Cerebellar nuclear complex (tissue), 1 donor: ENCODE measurements around the gene ZC3H7B.
A peak's percentile ranks its signal among the peaks of the same experiment; 100 is the strongest.
"Not testable (repeated sequence)": the region's sequence is repeated elsewhere in the genome, so short reads cannot be mapped to it uniquely, and the experiment has no call there.

Experiments used
- DNase-seq, 2 experiments: peaks; one replicate each; lab custom pipeline; 2025; lab: John Stamatoyannopoulos, UW

ZC3H7B gene

DNA sequence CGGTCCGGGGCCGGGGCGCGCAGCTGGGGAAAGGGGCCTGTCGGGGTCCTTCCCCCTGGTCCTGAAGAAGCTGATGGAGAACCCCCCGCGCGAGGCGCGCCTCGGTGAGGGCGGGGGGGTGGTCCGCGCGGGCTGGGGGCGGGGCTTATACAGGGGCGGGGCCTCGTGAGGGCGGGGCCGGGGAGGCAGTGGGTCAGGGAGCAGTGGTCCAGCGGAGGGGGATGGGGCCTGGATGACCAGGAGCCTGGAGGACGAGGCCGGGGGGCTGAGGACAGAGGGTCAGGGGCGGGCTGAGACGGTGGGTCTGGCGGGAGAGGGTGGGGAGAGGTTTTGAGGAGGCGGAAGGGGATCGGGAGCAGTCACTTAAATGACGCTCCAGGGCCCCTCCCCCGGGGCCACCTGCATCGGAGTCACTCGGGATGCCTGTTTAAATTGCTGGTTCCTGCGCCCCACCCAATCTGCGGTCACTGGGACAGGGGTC is 80.8 kb downstream of the ZC3H7B start:
- DNase-seq, result no peak

DNA sequence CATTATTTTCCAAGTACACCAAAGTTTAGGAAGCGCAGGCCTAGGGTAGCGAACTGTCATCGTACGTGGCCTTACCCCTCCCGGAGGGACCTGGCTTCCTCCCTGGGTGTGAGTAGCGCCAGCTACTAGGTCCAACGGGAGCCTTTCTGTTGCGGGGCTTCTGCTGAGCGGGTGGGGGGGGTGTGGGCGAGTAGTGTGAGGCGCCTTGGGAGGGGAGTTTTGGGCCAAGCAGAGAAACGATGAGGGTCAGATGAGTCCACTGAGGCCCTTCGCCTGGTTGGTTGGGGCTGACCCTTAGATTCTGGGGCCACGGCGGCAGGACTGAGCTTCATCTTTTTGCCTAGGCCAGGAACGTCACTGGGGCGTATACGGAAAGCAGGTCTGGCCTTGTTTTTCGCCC is 81.3 kb downstream of the ZC3H7B start:
- no peak for DNase-seq

DNA sequence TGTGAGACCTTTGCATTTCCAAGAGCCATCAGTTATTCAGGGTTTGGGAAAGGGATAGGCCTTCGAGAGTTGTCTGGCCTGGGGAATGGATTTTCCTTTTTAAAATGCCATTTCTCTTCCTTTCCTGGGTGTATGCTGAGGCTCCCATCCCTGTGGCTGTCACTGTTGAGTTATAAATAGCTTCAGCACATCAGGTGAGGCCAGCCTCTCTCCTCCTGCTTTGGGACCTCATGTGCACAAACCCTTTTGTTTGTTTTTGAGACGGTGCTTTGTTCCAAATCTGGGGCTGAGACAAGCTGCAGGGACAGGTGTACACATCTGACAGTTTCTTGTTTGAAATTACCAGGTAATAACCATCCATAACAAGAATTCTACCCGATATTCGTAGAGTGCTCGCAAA is 81.8 kb downstream of the ZC3H7B start:
- peak in 1 of 2 experiments; percentile 28 for DNase-seq

DNA sequence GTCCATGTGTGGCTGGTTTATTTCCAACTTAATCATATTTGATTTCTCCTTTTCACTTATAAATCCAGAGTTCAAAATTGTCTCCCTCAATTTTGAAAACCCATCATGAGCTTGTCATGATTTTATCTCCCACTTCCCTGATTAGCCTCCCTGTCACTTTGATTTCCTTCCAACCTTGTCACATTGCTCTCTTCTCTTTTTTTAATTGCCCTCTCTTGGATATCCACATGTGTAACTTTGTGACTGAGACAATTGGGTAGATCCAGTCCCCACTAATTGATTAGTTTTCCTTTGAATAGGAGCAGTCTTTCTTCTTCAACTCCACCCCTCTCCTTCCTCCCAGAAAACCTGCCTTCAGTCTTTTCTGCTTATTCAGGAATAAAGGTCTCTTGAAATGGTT is 82.8 kb downstream of the ZC3H7B start:
- DNase-seq, result no peak

- peak in 1 of 2 experiments; percentile 66 for DNase-seq
Measured at GRCh38 chr22:41387341-41387740, 86.0 kb downstream of the ZC3H7B start.

GRCh38 chr22:41394012-41394356 is 92.7 kb downstream of the ZC3H7B start:
- no peak for DNase-seq

GRCh38 chr22:41395531-41396240 is 94.4 kb downstream of the ZC3H7B start:
- DNase-seq, result no peak

DNA sequence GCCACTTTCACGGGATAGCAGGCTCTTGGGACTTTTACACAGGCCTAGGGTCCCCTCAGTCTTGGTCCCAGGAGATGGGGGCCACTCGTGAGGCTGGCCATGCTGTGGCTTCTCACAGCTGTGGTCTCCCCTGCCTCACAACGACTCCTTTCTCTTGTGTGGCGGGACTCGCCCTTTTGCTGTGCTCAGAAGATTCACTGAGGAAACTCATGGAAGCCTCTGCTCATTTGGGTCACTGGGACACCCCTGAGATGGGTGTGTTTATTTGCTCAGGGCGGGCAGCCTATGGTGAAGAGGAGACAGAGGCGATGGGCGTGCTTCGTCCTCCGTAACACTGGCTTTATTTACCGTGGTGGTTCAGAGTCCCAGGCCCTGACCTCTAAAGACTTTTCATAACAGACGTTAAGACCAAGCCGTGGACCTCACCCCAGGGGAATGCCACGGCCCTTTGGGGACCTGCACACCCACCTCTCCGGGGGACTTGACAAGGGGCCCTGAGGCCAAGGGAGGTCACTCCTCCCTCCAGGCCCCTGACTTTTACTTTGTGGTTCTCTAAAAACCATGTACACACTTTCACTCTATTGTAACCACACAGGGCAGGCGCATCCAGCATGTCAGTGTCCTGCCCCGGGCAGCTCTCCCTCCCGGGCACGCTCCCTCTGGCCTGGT is 96.0 kb downstream of the ZC3H7B start:
- no peak for DNase-seq

DNA sequence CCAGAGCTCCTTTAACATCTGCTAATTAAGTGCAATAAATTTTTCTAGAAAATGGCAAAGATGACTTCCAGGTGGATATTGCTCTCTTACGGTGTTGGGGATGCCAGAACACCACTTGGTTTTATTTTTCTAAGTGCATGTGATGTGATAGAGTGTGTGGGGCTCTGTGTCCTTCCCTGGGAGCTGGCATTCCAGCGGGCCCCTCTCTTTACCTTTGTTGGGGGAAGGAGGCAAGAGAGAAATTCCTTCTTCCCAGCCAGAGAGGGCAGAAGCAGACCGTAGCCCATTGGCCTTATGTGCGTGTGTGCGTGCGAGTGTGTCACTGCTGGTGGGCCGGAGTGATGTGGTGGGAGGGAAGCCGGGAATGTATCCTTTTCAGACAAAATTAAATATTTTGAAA is 97.6 kb downstream of the ZC3H7B start:
- no peak for DNase-seq

- peak; percentile 47 to 68 for DNase-seq
Measured at GRCh38 chr22:41401781-41402648, 100.7 kb downstream of the ZC3H7B start.

- DNase-seq, result not testable (repeated sequence)
Measured at GRCh38 chr22:41402851-41403250, 101.5 kb downstream of the ZC3H7B start.

GRCh38 chr22:41403532-41404318 is 102.4 kb downstream of the ZC3H7B start:
- peak; percentile 78 to 95 for DNase-seq

DNA sequence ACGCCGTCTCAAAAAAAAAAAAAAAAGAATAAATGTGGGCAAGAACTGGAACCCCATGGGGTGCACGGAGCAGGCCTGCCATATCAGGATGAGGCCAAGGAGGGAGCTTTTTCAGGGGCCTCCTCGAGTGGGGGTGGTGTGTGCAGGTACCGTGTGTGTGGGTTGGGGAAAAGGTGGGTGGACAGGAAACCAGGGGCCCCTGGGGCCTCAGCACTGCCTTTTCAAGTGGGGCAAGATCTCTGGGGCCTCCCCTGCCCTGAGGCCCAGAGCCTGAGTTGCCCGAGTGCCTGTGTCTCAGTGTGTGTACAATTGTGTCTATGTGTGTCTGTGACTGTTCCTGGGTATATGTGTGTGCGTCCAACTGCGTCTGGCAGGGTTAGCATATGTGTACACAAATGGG is 104.3 kb downstream of the ZC3H7B start:
- no peak for DNase-seq

DNA sequence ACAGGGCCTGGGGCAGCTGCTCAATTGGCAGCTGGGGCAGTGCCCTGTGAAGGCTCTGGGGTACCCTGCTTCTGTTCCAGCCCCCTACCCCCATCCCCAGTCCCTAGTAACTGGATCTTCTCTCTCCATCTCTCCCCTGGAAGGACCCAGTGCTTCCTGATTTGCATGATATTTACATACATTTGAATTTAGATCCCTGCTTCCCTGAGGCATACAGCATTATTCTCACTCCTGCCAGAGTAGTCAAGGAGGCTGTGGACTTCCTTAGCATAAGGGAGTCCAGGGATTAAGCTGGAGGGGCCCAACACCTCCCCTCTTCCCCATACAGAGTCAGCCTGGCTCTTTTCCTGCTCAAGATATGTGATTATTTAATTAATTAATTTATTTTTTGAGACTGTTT is 105.1 kb downstream of the ZC3H7B start:
- no peak for DNase-seq

DNA sequence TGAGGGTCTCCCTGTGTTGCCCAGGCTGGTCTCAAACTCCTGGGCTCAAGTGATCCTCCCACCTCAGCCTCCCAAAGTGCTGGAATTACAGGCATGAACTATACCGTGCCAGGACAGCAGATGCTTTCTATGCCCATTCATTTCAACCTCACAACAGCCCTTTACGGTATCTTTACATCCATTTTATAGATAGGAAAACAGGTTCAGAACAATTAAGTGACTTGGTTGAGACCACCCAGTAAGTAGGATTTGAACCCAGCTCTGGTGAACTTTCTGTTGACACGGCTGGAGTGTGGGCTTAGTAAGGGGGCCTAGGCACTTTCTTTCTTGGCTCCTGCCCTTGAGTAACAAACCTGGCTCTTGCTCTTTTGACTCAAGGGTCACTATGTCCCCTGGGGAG is 106.1 kb downstream of the ZC3H7B start:
- no peak for DNase-seq

GRCh38 chr22:41408665-41409064 is 107.3 kb downstream of the ZC3H7B start:
- no peak for DNase-seq
